ENCODE measurements around the gene TMEM247. TPM values are rescaled to one million over a fixed set of nuclear protein-coding genes. Genes with fewer than 3 reads are reported as not detected.

TMEM247 gene
- total and polyA plus RNA-seq, 2 donors (not counting 3 experiments of a cell fraction or from before 2014, with no cell fraction given): not detected

DNA sequence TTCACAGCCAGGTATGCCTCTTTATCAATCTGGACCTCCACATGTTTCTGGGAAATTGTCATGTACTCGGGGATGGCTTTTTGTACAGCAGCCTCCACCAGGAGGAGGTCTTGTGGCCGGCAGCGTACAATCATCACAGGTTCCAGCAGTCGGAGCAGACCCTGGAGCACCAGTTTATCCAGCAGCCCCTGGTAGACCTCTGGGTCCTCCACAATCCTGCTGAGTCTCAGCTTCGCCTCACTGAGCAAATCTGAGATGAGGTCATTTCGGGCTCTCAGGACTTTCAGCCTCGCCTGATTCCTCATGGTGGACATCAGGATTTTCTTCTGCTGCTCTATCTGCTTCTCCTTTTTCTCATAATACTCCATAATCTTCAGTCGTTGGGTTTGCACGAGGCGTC lies 32.8 kb downstream of the TMEM247 start:
- DNase-seq (ENCODE audit: low read depth, low spot score) (no peak), FAIRE-seq (no peak)
- Histone ChIP-seq H3K27ac (ENCODE audit: insufficient read depth, low read depth, low read length) (no peak overlapping the region), H3K9me3 (replicated peaks; ENCODE audit: control insufficient read depth, insufficient read depth, low read length) (no peaks in the 10 kb centered on the region), H3K79me2 (ENCODE audit: control insufficient read depth, insufficient read depth, low read length) (no peaks in the 10 kb centered on the region), H3K4me1 (ENCODE audit: control insufficient read depth, extremely low read depth, insufficient read depth, low read length) (no peaks in the 10 kb centered on the region), H3K9ac (replicated peaks; ENCODE audit: extremely low read depth, insufficient read depth, low read length) (no peak overlapping the region), H3K9me1 (replicated peaks; ENCODE audit: control insufficient read depth, extremely low read depth, insufficient read depth, low read length) (no peaks in the 10 kb centered on the region), H3K4me3 (replicated peaks in 1 of 3; ENCODE audit: insufficient read depth in 1 of 3, low read depth in 1 of 3, low read length in 3 of 3) (no peak overlapping the region), H4K20me1 (replicated peaks; ENCODE audit: control insufficient read depth, extremely low read depth, insufficient read depth, low read length) (no peaks in the 10 kb centered on the region), H2AFZ (ENCODE audit: low read depth, low read length) (no peak overlapping the region), H3K4me2 (ENCODE audit: insufficient read depth, low read length) (no peak overlapping the region), H3K27me3 (ENCODE audit: control insufficient read depth in 2 of 2, insufficient read depth in 2 of 2, low read length in 2 of 2) (no peaks in the 10 kb centered on the region), H3K36me3 (ENCODE audit: control insufficient read depth in 2 of 2, extremely low read depth in 1 of 2, insufficient read depth in 2 of 2, low read length in 2 of 2) (no peaks in the 10 kb centered on the region)
- ChIA-PET POLR2A (no interaction called here), CTCF (interaction anchor here (1.9 kb wide), 1 partner anchor 27 kb away, joined by 5 read pairs; no protein-coding TSS in a partner anchor)
- intact Hi-C loops (cut with micrococcal nuclease) (no loop called here), dilution Hi-C loops (cut with MboI; ENCODE audit: extremely low pct_ligation_motif_present, low sequenced_read_pairs) (no loop called here)
- BruUV-seq (replicated peaks): no TSS peak
- no peak for TF ChIP-seq JUN (IDR thresholded peaks at IDR 0.05; ENCODE audit: borderline replicate concordance, insufficient read depth, insufficient read length, low read depth)
- TF ChIP-seq, protein P1, sequence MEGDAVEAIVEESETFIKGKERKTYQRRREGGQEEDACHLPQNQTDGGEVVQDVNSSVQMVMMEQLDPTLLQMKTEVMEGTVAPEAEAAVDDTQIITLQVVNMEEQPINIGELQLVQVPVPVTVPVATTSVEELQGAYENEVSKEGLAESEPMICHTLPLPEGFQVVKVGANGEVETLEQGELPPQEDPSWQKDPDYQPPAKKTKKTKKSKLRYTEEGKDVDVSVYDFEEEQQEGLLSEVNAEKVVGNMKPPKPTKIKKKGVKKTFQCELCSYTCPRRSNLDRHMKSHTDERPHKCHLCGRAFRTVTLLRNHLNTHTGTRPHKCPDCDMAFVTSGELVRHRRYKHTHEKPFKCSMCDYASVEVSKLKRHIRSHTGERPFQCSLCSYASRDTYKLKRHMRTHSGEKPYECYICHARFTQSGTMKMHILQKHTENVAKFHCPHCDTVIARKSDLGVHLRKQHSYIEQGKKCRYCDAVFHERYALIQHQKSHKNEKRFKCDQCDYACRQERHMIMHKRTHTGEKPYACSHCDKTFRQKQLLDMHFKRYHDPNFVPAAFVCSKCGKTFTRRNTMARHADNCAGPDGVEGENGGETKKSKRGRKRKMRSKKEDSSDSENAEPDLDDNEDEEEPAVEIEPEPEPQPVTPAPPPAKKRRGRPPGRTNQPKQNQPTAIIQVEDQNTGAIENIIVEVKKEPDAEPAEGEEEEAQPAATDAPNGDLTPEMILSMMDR (IDR thresholded peaks at IDR 0.05; ENCODE audit: extremely low read depth in 1 of 2, insufficient read depth in 1 of 2, low read depth in 1 of 2, low read length in 2 of 2): no peak

DNA sequence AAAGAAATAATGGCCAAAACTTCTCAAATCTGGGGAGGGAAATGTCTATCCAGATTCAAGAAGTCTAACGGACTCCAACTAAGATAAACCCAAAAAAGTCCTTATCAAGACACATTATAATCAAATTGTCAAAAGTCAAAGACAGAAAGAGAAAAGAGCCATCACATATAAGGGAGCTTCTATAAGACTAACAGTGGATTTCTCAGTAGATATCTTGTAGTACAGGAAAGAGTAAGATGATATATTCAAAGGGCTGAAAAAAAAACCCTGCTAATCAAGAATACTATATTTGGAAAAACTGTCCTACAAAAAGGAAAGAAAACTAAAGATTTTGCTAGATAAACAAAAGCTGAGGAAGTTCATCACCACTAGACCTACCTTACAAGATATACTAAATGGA lies 35.4 kb downstream of the TMEM247 start:
- no peak for DNase-seq (ENCODE audit: low read depth, low spot score)
- dilution Hi-C loops (cut with MboI; ENCODE audit: extremely low pct_ligation_motif_present, low sequenced_read_pairs) (no loop called here), intact Hi-C loops (cut with micrococcal nuclease) (no loop called here)
- TF ChIP-seq, protein P1 (IDR thresholded peaks at IDR 0.05; ENCODE audit: extremely low read depth in 1 of 2, insufficient read depth in 1 of 2, low read depth in 1 of 2, low read length in 2 of 2): no peak
- TF ChIP-seq FOS (IDR thresholded peaks at IDR 0.05; ENCODE audit: borderline replicate concordance, insufficient read depth, low read length) (no peak), POLR2A (IDR thresholded peaks at IDR 0.05; ENCODE audit: low read depth, low read length) (no peak), JUN (IDR thresholded peaks at IDR 0.05; ENCODE audit: borderline replicate concordance, insufficient read depth, insufficient read length, low read depth) (no peak), MYC (IDR thresholded peaks at IDR 0.05; ENCODE audit: low read depth, low read length) (no peak), GATA2 (IDR thresholded peaks at IDR 0.05; ENCODE audit: insufficient read depth, insufficient read length, low read depth, low read length) (no peak), POLR2AphosphoS5 (IDR thresholded peaks at IDR 0.05; ENCODE audit: insufficient read depth, low read depth, low read length) (no peak), EZH2 (IDR thresholded peaks at IDR 0.05; ENCODE audit: borderline replicate concordance, low read depth, low read length, severe bottlenecking) (no peak)
- TF ChIP-seq, protein P2, sequence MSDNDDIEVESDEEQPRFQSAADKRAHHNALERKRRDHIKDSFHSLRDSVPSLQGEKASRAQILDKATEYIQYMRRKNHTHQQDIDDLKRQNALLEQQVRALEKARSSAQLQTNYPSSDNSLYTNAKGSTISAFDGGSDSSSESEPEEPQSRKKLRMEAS (IDR thresholded peaks at IDR 0.05; ENCODE audit: insufficient read depth, insufficient read length): no peak
- no peak for FAIRE-seq
- no peak overlapping the region for H3K4me3 ChIP-seq (replicated peaks in 1 of 3; ENCODE audit: insufficient read depth in 1 of 3, low read depth in 1 of 3, low read length in 3 of 3)
- no peaks in the 10 kb centered on the region for H3K4me1 ChIP-seq (ENCODE audit: control insufficient read depth, extremely low read depth, insufficient read depth, low read length)
- H3K27me3 ChIP-seq (ENCODE audit: control insufficient read depth in 2 of 2, insufficient read depth in 2 of 2, low read length in 2 of 2): no peaks in the 10 kb centered on the region
- no peaks in the 10 kb centered on the region for H3K9me1 ChIP-seq (replicated peaks; ENCODE audit: control insufficient read depth, extremely low read depth, insufficient read depth, low read length)
- no peak overlapping the region for H3K4me2 ChIP-seq (ENCODE audit: insufficient read depth, low read length)
- no peak overlapping the region for H3K27ac ChIP-seq (ENCODE audit: insufficient read depth, low read depth, low read length)
- CTCF ChIA-PET: interaction anchor here (1.3 kb wide), 1 partner anchor 26 kb away, joined by 3 read pairs; no protein-coding TSS in a partner anchor
- POLR2A ChIA-PET: no interaction called here
- no peak overlapping the region for H3K9ac ChIP-seq (replicated peaks; ENCODE audit: extremely low read depth, insufficient read depth, low read length)
- H3K9me3 ChIP-seq (replicated peaks; ENCODE audit: control insufficient read depth, insufficient read depth, low read length): no peaks in the 10 kb centered on the region
- no TSS peak for BruUV-seq (replicated peaks)
- no peaks in the 10 kb centered on the region for H3K79me2 ChIP-seq (ENCODE audit: control insufficient read depth, insufficient read depth, low read length)
- no peaks in the 10 kb centered on the region for H3K36me3 ChIP-seq (ENCODE audit: control insufficient read depth in 2 of 2, extremely low read depth in 1 of 2, insufficient read depth in 2 of 2, low read length in 2 of 2)
- no peak overlapping the region for H2AFZ ChIP-seq (ENCODE audit: low read depth, low read length)
- no peaks in the 10 kb centered on the region for H4K20me1 ChIP-seq (replicated peaks; ENCODE audit: control insufficient read depth, extremely low read depth, insufficient read depth, low read length)
